IPS-NIHi7 (cell line): ENCODE measurements around the gene RAD23A.
"Not testable (repeated sequence)": the region's sequence is repeated elsewhere in the genome, so short reads cannot be mapped to it uniquely, and the experiment has no call there.

ENCODE experiments used
- DNase-seq: peaks from one replicate; pipeline ENCODE4 v3.0.0; 2012; ENCODE audit warnings: mixed read lengths; ENCODE audit errors: extremely low spot score

The RAD23A gene

DNA sequence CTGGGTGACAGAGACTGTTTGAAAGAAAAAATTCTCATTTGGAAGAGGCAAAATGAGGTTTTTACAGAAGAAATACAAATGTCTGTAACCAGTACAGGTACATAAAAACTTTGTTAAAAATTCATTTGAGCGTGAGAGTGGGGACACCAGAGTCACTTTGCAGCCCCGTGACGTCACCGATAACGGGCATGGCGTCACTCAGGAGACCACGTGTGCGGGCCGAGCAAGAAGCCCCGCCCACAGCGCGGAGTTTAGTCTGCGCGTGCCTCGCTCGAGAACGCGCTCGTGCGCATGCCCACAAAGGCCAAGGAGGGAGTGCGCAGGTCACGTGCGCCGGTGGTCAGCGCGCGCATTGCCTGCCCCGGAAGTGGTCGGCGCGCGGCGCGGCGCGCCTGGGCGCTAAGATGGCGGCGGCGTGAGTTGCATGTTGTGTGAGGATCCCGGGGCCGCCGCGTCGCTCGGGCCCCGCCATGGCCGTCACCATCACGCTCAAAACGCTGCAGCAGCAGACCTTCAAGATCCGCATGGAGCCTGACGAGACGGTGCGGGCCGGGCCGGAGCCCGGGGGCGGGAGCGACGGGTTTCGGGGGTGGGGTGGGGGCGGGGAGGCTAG lies at the start of gene RAD23A:
RAD23A (plus strand) TSS at position 384 of the 613 bp plus-strand sequence; CDS start at position 471, 87 bp downstream.
- peak; percentile 94 for DNase-seq

DNA sequence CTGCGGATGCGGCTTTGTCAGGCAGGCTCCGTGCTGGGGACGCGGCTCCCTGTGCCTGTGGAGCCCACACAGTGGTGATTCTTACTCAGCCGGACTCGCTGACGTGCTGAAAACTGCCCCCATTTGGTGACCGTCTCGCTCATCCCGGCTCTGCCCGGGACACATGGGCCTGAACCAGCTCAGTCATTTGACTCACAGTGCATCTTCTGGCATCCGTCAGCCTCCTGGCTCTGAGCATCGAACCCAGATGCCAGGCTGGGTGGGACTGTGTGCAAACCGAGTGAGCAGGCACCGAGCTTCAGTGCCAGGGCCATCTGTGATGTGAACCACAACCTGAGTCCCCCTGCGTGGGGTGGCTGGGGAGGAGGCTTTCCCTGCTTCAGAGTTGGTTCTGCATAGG lies 49.2 kb upstream of the RAD23A start:
- no peak for DNase-seq

DNA sequence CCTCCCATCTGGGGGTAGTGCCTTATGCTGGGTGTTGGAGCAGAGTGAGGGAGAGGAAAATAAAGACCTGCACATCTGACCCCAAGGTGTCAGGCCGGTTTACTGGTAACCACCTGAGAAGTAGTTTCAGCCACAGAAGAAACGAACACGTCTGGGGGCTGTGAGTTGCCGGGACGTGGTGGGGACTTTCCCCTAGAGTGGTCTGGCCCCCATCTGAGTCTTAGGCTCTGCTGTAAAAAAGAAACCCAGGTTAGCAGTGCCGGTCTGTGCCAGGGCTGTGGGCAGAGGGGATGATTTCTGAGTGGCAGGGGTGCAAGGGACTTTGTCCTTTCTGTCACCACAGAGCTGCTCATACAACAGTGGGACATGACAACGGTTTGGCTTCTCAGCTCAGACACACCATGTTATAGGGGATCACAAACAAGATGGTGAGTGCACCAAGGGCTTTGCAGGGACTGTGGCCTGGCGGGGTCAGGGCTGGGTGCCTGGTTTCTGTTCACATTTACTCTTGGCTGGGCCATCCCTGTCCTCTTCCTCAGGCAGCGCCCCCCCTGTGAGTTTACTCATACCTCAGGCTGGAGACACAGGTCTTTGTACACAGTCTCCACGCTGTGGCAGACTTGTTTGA lies 45.7 kb upstream of the RAD23A start:
- DNase-seq: no peak

DNA sequence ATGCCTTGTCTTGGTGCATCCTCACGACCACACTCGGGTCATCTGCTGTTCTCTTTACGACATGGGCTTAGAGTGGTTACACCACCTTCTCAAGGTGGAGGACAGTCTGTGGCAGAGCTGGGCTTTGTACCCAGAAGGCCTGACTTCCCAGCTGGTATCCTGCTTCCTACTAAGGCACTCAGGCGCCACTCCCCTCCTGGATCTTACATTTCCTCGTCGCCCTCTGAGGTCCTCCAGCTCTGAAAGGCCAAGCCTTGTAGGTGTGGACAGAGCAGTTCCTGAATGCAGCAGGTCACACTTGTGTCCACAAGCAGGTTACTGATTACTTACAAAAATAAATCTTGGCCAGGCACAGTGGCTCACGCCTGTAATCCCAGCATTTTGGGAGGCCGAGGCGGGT lies 38.5 kb upstream of the RAD23A start:
- DNase-seq: no peak

DNA sequence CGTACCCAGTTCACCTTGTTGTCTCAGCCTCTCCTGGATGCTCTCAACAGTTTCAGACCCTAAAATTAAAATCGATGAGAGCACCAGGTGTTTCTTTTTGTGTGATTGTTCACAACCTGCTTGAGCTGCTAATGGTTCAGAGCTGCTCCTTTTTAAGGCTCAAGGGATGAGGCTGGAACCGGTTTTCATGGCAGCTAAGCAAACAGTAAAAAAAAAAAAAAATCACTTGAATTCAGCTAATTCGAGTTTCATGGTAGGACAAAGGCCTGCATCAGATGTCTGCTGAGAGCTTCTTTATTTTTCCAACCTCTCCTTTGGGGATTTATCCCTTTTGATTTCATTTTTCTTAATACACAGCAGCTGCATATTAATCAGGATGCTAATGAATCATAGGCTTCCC lies 33.1 kb upstream of the RAD23A start:
- no peak for DNase-seq

DNA sequence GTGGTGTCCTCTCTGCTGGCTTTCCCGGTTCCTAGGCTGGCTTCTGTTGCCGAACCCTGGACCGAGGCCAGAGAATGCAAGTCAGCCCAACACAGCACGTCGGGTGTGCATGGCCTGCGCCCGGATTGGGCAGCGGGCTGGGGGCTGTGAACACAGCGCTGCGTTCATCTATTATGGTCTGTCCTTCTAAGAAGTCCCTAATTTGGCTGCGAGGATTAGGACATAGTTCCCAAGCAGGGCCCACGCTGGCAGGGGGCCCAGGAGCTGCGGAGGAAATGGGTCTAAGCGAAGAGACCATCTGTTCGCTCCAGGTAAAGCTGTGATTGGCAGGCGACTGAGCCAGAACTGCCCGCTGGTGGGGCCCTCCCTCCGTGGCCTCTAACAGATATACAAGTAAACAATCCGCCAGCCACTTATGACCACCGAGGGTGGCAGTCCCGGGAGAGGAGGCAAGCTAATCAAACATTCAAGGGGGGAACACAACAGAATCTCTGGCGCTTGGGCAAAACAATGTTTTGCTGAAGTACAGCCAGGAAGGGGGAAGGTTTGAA lies 32.6 kb upstream of the RAD23A start:
- peak; percentile 63 for DNase-seq

DNA sequence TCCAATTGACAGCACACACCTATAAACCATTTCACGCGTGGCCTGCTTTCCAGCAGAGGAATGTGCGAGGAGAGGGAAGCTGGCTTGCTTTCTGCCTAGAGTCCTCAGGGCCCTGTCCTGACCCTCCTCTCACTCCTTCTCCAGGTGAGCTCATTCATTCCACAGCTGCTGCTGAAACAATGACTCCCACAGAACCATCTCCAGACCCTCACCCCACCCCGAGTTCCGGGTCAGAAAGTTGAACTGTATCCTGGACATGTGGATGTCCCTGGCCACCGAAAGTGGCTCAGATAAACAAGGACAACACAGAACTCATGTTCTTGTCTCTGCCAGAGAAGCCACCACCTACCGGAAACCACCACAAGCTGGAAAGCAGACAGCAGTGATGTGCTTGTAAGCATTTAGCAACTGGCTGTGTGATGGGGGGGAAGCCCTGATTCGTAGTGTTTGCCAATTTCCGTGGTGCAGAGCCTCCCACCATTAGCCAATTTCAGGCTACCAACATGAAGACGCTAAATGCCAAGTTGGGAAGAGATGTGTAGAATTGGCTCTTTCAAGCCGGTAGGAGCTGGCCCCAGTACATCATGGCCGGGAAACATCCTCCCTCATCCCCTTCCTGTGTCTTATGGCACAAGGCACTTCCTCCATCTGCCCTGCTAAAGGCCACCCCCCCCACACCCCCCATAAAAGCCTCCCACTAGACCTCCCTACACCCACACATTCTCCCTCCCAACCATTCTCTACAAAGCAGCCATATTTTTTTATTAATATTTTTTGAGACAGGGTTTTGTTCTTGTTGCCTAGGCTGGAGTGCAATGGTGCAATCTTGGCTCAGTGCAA lies 31.6 kb upstream of the RAD23A start:
- no peak for DNase-seq

DNA sequence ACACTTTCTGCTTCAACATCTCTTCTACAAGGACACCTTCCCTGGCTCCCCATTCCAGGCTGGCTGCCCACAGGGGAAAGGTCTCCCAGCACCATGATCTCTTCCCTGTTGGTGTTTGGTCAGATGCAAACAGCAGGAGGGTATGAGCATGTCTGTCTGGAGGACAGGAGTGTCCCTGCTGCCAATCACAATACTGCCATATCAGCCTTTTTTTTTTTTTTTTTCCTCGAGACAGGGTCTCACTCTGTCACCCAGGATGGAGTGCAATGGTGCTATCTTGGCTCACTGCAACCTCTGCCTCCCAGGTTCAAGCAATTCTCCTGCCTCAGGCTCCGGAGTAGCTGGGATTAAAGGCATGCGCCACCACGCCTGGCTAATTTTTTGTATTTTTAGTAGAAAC lies 29.8 kb upstream of the RAD23A start:
- DNase-seq: not testable (repeated sequence)

DNA sequence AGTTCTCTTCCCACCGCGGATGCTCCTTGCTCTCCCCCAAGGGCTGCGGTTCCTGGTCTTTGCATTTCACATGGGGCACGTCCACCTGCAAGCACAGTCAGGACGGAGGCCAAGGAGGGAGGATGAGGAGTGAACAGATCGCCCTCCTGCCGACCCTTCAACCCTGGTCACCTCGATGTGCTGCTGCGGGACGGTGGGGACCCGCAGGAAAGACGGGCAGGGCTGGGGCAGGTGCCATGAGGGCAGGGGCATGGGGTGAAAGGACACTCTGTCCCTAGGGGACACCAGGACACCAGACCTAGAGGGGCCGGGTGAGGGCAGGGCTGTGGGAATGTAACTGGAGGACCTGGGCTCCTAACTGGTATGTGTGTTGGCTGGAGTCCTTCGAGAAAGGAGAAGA lies 27.4 kb upstream of the RAD23A start:
- DNase-seq: no peak

DNA sequence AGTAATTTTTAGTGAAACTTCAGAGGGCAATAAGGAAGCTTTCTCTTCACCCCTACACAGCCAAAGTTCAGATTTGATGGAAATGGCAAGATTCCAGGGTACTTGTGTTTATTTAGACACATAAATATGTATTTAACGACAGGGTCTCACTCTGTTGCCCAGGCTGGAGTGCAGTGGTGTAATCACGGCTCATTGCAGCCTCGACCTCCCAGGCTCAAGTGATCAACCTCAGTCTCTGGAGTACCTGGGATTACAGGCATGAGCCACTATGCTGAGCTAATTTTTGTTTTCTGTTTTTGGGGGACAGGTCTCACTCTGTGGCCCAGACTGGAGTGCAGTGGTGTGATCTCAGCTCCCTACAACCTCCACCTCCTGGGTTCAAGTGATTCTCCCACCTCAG lies 24.6 kb upstream of the RAD23A start:
- DNase-seq: no peak

DNA sequence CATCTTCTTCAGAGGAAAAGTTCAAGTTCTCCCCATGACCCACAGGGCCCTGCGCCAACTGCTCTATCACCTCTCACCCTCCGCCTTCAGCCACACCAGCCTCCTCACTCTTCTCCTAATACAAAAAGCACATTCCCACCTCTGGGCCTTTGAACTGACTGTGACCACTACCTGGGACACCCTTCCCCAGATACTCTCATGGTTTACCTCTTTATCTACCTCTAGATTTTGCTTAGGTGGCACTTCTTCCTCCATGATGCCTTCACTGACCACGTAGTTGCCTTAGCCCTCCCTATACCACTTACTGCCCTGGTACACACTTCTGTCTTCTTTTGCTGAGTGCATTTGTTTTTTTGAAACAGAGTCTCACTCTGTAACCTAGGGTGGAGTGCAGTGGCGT lies 22.7 kb upstream of the RAD23A start:
- no peak for DNase-seq

DNA sequence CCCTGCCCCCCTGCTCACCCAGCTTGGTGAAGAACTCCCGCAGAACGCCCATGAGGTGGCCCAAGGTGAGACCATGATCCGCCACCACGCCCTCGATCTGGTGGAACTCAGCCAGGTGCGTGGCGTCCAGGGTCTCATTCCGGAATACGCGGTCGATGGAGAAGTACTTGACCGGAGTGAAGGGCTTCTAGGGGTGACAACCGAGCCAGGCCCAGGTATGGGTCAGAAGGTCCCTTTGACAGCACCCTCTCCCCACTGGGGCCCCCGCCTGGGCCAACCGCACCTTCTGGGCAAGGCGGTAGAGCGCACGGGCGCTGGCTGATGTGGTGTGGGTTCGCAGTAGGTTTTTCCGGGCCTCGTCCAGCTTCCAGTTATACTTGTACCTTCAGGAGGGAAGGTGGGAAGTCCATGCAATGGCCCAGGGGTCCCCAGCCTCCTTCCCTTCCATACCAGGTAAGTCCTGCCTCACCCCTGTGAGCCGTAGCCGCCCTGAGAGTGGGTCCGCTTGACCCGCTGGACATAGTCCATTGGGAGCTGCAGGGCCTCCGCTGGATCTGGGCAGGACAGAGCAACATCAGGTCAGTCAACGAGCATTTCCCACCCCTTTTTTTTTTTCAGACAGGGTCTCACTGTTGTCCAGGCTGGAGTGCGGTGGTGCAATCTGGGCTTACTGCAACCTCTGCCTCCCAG lies 20.9 kb upstream of the RAD23A start:
- no peak for DNase-seq

DNA sequence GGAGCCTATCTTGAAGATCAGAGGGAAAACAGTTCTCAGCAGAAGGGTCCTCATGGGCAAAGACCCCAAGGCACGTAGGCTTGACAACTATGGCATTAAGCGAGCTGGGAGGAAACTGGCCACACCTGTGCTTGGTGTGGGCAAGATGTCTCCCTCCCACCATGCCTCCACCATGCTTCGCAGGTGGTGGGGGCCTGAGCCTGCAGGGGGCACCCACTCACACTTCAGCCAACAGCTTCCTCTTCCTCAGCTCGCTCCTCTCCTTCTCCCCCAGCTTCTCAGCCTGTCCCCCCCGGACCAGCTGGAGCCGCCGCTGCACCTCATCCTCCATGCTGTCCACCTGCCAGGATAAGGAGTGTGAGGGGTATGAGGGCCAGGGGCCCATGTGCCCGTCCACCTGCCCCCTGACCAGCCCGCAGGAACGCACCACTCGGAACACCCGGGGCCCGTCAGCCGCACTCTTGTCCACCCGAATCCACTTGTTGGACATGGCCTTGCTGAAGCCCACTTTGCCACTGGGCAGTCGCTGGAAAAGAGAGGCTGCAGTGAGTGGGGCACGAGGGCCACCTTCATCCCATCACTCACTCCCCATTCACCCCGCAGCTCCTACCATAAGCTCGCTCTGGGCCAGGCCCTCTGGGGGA lies 15.5 kb upstream of the RAD23A start:
- no peak for DNase-seq

DNA sequence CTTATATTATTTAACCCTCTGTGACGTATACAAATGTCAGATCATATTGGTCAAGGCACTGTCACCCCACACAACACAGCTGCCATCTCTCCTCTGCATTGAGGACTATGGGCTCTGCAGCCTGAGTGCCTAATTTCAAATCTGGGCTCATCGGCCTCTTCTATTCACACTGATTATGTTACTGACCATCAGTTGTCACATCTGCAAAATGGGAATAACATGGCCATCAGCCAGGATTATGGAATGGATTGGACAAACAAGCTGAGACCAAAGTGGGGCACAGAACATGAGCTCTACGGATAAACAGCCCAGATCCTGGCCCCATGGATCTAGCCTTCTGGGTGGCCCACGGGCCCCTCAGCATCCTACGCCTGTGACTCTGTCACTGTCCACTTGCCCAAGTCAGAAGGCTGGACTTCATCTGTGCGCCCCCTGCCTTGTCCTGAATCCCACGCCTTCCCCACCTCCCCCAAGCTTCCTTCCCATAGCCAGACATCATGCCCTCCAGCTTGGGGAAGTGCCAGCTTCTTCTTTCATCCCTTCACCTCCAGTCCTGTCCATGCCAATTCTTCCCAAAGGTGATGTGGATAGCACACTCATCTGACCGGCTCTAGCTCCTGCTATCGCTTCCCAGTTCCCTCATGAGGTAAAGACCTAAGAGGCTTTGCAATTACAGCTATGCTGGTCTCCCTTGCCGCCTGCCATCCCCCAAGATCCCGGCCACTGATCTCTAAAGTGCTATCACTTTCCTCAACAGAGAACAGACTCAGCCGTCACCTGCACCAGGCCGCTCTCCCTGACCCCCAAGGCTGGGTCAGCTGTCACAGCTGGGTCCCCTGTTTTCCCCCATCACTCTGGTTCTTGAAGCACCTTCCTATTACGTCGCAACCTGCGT lies 13.0 kb upstream of the RAD23A start:
- no peak for DNase-seq

DNA sequence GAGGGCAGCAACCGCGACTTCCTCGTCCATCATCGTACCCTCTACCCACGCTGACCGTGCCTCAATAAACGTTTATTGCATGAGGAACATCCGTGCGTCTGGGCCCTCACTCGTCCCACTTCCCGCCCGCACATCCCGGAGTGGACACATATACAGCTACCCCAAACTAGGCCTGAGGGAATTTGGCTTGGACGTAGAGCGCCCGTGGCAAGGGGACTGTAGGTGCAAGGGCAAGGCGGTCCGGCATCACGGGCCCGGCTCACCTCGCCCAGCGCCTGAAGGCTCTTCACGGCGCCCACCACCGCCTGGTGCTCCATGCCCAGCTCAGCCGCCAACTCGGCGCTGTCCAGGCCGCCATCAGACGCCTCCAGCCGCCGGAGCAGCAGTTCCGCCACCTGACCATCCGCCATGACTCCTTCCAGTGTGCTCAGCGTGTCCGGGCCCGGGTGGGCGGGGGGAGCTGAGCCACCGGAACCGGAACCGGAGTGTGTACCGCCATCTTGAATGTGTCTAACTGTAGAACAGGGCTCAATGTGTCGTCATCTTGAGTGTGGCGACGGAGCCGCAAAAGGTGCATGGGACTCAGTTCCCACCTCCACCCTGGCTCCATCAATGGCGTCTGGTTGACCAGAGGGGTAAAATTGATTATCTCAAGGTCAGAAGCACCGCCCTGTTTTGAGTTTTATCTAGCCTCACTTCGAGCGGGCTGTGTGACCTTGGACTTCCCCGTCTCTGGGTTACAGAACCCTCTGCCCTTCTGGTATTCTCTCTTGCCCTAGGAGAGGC lies 12.2 kb upstream of the RAD23A start, which contains the start of gene FARSA:
FARSA (minus strand) TSS at position 425 of the 786 bp plus-strand sequence; CDS start at position 410, 15 bp downstream.
- DNase-seq: peak; percentile 91

DNA sequence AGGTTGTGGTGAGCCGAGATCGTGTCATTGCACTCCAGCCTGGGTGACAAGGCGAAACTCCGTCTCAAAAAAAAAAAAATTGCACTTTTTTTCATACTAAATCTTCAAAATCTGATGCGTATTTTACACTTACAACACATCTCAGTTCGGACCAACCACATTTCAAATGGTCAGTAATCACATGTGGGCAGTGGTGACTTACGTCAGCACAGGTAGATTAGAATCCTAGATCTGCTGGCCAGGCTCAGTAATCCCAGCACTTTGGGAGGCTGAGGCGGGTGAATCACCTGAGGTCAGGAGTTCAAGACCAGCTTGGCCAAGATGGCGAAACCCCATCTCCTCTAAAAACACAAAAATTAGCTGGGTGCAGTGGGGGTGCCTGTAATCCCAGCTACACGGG lies 10.6 kb upstream of the RAD23A start:
- DNase-seq: no peak

DNA sequence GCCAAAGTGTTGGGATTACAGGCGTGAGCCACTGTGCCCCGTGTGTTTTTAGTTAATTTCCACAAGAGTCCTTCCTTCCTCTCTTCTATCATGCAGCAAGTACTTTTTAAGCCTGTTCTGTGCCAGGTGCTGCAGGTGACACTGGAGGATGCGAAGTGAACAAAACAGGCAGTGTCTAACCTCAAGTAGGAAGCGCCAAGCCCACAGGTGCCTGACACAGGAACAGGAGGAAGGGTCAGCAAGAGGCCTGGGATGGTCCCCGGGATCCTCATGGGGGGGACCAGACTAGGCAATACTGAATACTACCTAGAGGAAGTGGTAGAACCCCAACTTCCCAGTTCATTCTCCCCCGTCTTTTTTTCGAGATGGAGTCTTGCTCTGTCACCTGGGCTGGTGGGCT lies 9.1 kb upstream of the RAD23A start:
- DNase-seq: no peak

DNA sequence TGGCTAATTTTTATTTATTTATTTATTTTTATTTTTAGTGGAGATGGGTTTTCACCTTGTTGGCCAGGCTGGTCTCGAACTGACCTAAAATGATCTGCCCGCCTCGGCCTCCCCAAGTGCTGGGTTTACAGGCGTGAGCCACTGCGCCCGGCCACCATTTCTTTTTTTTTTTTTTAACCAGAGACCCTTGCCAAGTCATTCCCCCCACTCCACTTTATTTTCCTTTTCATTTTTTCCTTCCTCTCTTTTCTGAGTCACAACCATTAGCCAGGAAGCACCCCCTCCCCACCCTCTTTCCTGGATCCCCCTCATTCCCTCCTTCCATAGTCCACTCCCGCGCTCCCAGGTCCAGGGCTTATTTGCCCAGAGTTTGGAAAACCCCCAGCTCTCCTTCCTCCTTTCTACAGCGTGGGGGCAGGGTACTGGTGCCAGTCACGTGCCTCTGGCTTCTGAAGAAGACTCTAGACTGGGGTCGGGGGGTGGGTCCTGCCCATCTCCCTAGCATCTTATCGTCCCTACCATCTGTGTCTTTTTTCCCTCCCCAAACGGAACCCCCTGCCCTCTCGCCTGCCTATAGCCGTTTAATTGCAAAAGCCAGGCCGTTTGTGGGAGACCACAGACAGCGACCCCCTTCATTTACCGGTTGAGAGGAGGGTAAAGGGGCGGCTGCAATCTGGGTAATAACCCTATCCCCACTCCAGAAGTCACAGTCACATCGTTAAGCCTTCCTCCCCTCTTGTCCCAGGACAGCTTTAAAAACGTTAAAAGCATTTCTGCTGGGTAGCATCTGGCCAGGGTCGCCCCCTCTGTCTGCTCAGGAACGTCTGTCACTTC lies 8.4 kb upstream of the RAD23A start:
- DNase-seq: peak; percentile 59
